GM12872 (cell line): ENCODE results near the gene CRAT.

ENCODE experiments used
- CTCF ChIP-seq: IDR thresholded peaks from 3 replicates; pipeline ENCODE4 v1.5.1; 2011; ENCODE audit warnings: low read depth, mild to moderate bottlenecking, low read length, moderate library complexity; ENCODE audit not compliant: insufficient read depth

The CRAT gene

DNA sequence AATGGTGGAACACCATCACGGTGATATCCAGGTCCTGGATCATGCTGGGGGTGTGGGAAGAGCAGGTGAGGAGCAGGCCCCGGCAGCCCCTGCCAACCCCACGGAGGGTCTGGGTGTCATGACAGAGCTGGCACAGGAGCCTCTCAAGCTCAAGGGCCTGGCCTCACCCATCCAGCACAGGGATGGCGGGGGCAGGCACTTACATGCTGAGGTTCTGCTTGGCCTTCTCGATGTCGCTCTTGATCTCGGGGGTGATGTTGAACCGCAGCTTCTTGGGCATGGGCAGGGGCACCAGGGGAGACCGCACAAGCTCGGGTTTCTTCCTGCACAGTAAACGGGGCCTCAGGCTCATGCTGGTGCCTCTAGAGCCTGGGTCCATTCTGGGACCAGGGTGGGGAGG lies 12.3 kb downstream of the CRAT start:
- TF ChIP-seq CTCF, result no peak

- TF ChIP-seq CTCF, result no peak
Observed at GRCh38 chr9:129097671-129098306, 12.8 kb downstream of the CRAT start.

DNA sequence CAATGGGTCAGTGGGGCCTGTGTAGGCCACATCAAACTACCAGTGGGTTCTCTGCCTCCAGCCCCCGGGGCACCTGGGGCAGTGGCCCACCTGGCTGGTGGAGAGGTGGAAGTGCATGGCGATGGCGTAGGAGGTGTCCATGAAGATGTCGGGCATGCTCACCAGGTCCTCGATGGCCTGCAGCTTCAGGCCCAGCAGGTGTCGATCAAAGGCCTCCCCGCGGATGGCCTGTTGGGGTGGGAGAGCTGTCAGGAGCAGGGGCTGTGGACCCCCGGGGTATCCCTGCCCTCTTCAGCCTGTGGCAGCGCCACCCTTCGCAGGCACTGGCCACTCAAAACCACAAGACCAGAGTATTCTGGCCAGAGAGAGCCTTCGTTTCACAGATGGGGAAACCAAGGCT lies 14.7 kb downstream of the CRAT start:
- no peak for TF ChIP-seq CTCF

- TF ChIP-seq CTCF, result no peak
Observed at GRCh38 chr9:129095170-129095667, 15.4 kb downstream of the CRAT start.

DNA sequence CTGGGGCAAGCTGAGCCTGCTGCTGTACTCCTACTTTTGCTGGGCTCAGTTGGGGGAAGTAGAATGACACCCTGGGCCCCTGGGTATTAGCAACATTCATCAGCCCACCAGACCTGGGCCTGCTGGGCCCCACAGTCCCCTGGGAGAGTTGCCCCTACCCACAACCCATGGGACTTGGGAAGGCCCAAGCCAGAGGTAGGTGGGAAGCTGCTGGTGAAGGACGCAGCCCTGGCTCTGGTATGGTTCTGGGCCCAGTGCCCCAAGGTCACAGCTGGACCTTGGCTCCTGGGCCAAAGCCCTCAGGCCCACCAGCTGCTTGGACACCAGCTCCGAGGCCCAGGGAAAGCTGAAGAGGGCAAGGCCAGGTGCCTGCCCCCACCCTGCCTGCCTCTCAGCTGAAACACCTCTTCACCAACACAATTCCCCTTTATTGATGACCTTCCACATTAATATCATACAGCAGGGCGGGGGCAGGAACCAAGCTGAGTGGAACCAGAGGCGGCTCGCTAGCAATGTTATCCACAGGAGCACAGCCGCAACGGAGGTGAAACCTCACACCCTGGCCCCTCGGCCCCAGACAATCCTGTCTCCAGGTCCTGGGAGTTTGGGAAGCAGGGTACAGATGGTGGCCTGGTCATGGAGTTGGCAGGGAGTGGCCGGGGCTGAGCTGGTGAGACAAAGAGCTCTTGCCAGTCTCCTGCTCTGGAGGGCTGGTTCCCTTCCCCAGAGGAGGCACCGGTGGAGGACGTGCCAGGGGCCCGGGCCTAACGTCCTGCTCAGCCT lies 16.0 kb downstream of the CRAT start:
- TF ChIP-seq CTCF, result no peak

GRCh38 chr9:129093602-129094386 lies 16.8 kb downstream of the CRAT start:
- TF ChIP-seq CTCF, result no peak

DNA sequence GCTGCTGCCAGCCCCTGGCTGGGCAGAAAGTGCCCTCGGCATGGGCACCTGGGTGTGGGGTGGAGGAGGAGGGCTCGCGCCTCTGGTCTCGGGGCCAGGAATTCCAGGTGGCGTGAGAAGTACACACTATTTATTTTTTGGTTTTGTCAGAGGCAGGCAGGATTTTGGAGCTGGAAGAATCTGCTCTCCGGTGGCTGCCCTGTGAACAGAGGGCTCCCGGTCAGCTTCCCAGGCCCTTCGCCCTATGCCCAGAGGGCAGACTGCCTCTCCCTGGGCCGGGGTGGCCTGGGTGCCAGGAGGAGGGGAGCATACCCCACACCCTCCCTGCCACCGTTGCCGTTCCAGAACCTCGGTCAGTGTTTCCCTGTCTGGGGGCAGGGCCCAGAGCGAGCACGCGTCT lies 21.3 kb downstream of the CRAT start:
- TF ChIP-seq CTCF, result no peak
